ENCODE data around the gene CYB561A3.

CYB561A3 gene

DNA sequence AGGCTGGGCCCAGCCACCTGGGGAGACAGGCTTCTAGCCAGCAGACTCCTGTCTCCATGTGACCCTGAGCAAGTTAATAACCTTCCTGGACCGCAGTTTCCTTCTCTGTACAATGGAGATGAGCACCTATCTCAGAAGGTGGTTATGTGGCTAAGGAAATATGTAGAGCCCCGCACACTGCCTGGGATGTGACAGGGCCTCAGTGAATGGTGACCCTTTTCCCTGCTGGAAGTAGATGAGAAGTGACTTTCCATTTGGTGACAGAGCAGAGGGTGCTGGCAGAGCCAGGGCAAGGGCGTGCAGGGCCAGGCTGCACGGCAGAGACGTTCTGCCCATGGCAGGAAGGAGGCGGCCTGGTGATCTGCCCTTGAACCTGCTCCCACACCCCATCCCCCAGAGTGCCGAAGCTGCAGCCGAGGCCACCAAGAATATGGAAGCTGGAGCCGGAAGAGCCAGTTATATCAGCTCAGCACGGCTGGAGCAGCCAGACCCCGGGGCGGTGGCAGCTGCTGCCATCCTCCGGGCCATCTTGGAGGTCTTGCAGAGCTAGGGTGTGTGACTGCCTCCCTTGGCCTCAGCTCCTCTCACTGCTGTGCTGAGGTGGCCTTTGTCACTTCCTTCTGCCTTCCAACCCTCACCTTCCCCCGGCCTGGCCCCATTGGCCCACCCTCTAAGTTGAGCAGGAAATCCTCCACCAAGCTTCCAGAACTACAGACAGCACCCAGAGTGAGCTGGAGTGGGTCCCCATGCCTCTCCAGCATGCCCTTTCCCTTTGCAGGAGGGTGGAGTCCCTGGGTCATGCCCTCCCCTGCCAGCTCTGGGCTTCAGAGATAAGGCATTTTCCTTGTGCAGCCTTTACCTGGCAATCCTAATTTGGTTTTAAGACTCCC lies 15.5 kb downstream of the CYB561A3 start:
- in situ Hi-C loops (cut with MboI; ENCODE audit: low sequenced_read_pairs), result no loop called here

DNA sequence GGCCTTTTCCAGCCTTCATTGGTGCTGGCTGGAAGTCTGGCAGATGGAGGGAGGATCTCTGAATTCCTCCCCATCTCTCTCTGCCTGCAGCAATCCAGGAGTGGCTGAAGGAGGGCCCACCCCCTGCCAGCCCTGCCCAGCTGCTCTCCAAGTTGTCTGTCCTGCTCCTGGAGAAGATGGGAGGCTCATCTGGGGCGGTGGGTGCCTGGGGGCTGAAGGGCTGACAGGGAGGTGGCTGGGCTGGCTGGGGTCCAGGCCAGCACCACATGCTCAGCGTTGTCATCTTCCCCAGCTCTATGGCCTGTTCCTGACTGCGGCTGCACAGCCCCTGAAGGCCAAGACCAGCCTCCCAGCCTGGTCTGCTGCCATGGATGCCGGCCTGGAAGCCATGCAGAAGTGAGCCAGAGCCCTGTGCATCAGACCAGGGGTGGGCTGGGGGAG lies 16.5 kb downstream of the CYB561A3 start:
- in situ Hi-C loops (cut with MboI; ENCODE audit: low sequenced_read_pairs), result no loop called here

- in situ Hi-C loops (cut with MboI; ENCODE audit: low sequenced_read_pairs), result no loop called here
These were observed 17.6 kb downstream of the CYB561A3 start for GRCh38 chr11:61343792-61344745.

DNA sequence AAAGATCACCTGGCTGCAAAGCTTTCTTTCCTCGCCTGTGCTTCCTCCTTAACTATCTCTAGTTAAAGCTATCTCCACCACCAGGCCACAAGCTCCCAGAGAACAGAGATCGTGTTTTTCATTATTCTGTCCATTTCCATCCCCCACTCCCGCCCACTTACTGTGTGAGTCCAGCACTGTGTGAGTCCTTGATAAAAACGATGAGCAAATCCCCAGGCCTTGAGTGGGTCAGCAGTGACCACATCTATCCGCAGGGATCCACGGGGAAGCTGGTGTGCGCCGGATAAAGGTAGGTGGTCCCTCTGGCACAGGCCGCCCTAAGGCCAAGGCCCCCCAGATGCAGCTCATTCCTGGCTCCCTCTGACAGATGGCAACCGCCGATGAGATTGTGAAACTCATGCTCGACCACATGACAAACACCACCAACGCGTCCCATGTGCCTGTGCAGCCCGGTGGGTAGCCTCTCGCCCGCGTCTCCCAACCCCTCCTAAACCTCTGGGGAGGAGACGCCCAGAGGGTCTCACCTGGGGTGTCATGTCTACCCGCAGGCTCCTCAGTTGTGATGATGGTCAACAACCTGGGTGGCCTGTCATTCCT lies 19.4 kb downstream of the CYB561A3 start:
- in situ Hi-C loops (cut with MboI; ENCODE audit: low sequenced_read_pairs), result no loop called here

- in situ Hi-C loops (cut with MboI; ENCODE audit: low sequenced_read_pairs), result no loop called here
These were observed 20.0 kb downstream of the CYB561A3 start for GRCh38 chr11:61341706-61342105.

DNA sequence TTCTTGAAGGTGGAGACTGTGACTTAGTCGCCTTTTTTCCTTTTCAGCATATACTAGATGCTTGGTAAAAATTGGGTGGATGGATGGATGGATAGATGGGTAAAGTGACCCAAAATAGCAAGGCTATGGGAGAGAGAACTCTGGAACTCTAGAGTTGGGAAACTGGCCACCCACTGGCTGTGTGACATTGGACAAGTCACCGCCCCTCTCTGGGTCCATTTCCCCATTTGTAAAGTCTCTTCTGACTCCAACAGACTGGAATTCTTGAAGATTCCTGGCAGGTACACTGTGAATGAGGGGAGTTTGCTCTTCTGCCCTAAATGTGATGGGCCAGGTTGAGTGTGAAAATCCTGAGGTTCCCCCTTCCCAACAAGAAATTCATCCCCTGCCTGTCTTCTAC lies 20.7 kb downstream of the CYB561A3 start:
- in situ Hi-C loops (cut with MboI; ENCODE audit: low sequenced_read_pairs), result no loop called here

- in situ Hi-C loops (cut with MboI; ENCODE audit: low sequenced_read_pairs), result loop anchor here (10.0 kb wide), 1 partner anchor 45 kb away; no protein-coding TSS in a partner anchor
These were observed 22.2 kb downstream of the CYB561A3 start for GRCh38 chr11:61339490-61339878.

DNA sequence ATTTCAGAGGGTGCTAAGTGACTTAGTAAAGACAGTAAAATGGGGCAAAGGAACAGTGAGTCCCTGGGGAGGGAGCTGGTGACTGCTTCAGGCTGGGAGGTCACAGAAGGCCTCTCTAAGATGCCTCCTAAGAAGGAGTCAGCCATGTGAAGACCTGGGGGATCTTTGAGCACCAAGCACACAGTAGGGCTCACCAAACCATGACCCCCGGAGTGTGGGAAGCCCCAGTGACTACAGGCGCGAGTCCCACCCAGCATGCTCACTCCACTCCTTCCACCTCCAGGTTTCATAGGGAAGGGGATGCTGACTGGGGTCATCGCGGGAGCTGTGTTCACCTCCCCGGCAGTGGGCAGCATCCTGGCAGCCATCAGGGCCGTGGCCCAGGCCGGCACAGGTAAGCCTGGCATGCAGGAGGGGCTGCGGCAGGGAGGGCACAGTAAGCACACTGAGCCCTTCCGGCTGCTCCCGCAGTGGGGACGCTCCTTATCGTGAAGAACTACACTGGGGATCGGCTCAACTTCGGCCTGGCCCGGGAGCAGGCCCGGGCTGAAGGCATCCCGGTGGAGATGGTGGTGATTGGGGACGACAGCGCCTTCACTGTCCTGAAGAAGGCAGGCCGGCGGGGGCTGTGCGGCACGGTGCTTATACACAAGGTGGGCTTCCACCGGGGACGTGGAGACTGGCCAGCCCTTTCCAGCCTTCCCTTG lies 22.7 kb downstream of the CYB561A3 start:
- in situ Hi-C loops (cut with MboI; ENCODE audit: low sequenced_read_pairs), result loop anchor here (10.0 kb wide), 1 partner anchor 46 kb away; no protein-coding TSS in a partner anchor

- in situ Hi-C loops (cut with MboI; ENCODE audit: low sequenced_read_pairs), result loop anchor here (10.0 kb wide), 1 partner anchor 47 kb away; no protein-coding TSS in a partner anchor
These were observed 23.8 kb downstream of the CYB561A3 start for GRCh38 chr11:61337706-61338470.

- in situ Hi-C loops (cut with MboI; ENCODE audit: low sequenced_read_pairs), result loop anchor here (10.0 kb wide), 1 partner anchor 48 kb away; no protein-coding TSS in a partner anchor
These were observed 25.3 kb downstream of the CYB561A3 start for GRCh38 chr11:61336171-61336935.

- in situ Hi-C loops (cut with MboI; ENCODE audit: low sequenced_read_pairs), result loop anchor here (10.0 kb wide), 1 partner anchor 49 kb away; no protein-coding TSS in a partner anchor
These were observed 26.3 kb downstream of the CYB561A3 start for GRCh38 chr11:61335355-61335710.

- in situ Hi-C loops (cut with MboI; ENCODE audit: low sequenced_read_pairs), result loop anchor here (10.0 kb wide), 1 partner anchor 50 kb away; no protein-coding TSS in a partner anchor
These were observed 27.0 kb downstream of the CYB561A3 start for GRCh38 chr11:61334434-61335354.

GRCh38 chr11:61333550-61334433 lies 27.9 kb downstream of the CYB561A3 start:
- in situ Hi-C loops (cut with MboI; ENCODE audit: low sequenced_read_pairs), result loop anchor here (10.0 kb wide), 1 partner anchor 51 kb away; no protein-coding TSS in a partner anchor

GRCh38 chr11:61332797-61333549 lies 28.7 kb downstream of the CYB561A3 start, which contains the start of the genes DDB1 and TKFC:
Gene DDB1, minus strand, starts transcription at chr11:61333105. Its CDS starts 137 bp downstream, at chr11:61332968.
Gene TKFC, plus strand, starts transcription at chr11:61333228. Its CDS starts 1,501 bp downstream, at chr11:61334729.
- in situ Hi-C loops (cut with MboI; ENCODE audit: low sequenced_read_pairs), result loop anchor here (10.0 kb wide), 1 partner anchor 52 kb away; no protein-coding TSS in a partner anchor

- in situ Hi-C loops (cut with MboI; ENCODE audit: low sequenced_read_pairs), result loop anchor here (10.0 kb wide), 1 partner anchor 52 kb away; no protein-coding TSS in a partner anchor
These were observed 29.3 kb downstream of the CYB561A3 start for GRCh38 chr11:61332281-61332796.
